H1 (cell line): ENCODE data around the gene LAMB3. TPM values are rescaled to one million over a fixed set of nuclear protein-coding genes. Genes with fewer than 3 reads are reported as not detected.

ENCODE experiments used
- ATF2 ChIP-seq: IDR thresholded peaks from 2 replicates; pipeline ENCODE4 v1.6.1; 2012; ENCODE audit warnings: low read length, inconsistent platforms
- BRCA1 ChIP-seq: IDR thresholded peaks from 2 replicates; pipeline ENCODE4 v1.6.1; 2012; ENCODE audit warnings: low read depth, low read length, improper control_type of control experiment
- CTCF ChIP-seq, 3 experiments: IDR thresholded peaks; 1 replicate in 2 of 3; 2 replicates in 1 of 3; pipeline versions ENCODE4 v1.5.1 to v1.6.1; 2011; ENCODE audit warnings: low read length in 3 of 3, mild to moderate bottlenecking in 3 of 3, inconsistent platforms in 2 of 3, low read depth in 1 of 3, moderate library complexity in 1 of 3; ENCODE audit not compliant: insufficient read depth in 1 of 3; ENCODE audit errors: control extremely low read depth in 1 of 3
- E2F6 ChIP-seq: IDR thresholded peaks from 2 replicates; pipeline ENCODE4 v1.6.1; 2012; ENCODE audit warnings: inconsistent platforms
- TAF1 ChIP-seq: IDR thresholded peaks from 2 replicates; pipeline ENCODE4 v1.6.1; 2011; ENCODE audit warnings: mild to moderate bottlenecking, low read depth, low read length
- polyA plus RNA-seq, 7 experiments: library from polyadenylated mRNA; depleted of rRNA in 3 of 7; stranded (reverse) in 5 of 7; unstranded in 2 of 7; fragments of >200 nt in 5 of 7; fragments of 200-250 nt in 2 of 7; gene quantifications; 1 replicate in 5 of 7; 2 replicates in 1 of 7; 4 replicates in 1 of 7; pipeline versions ENCODE4 v1.2.1 to v1.2.3, GENCODE V29; 2011 to 2013; ENCODE audit warnings: missing spikeins in 2 of 7, mixed read lengths in 2 of 7
- total RNA-seq: library from RNA; stranded (reverse); fragmentation: NEBNext Ultra II Directional; extraction: Animal tissue kit (Norgen Biotek cat#: 25700); gene quantifications from 2 replicates; pipeline ENCODE4 v1.2.1, GENCODE V29; 2021

The LAMB3 gene
- total and polyA plus RNA-seq, 2 of the 8 experiments (the other 6 are each of a cell fraction or from before 2014, with no cell fraction given): 0.45 to 0.50 TPM

GRCh38 chr1:209627027-209627731 is 25.0 kb downstream of the LAMB3 start (continued):
- no peak for TF ChIP-seq CTCF (IDR thresholded peaks at IDR 0.05; ENCODE audit: control extremely low read depth in 1 of 3, insufficient read depth in 1 of 3, low read depth in 1 of 3, low read length in 3 of 3)
- TF ChIP-seq E2F6: no peak
- no peak for TF ChIP-seq ATF2
- TF ChIP-seq TAF1: no peak
- TF ChIP-seq BRCA1: no peak
